Body of pancreas (tissue), 4 donors: ENCODE results near the gene PIBF1. TPM values are rescaled to one million over a fixed set of nuclear protein-coding genes. Genes with fewer than 3 reads are reported as not detected.

ENCODE experiments used
- ATAC-seq: fragments of 150-250 bp; one replicate; pipeline ENCODE4 v1.9.1; 2016
- DNase-seq, 4 donors: peaks; one replicate each; pipeline ENCODE4 v3.0.0-alpha.2; 2019
- H3K27ac ChIP-seq, 4 donors: fragments of 200-600 bp; sonication (generic); 1 replicate in 3 of 4; 2 replicates in 1 of 4; pipeline versions ENCODE4 v1.5.1 to v1.6.1; 2016 to 2019; ENCODE audit warnings: mild to moderate bottlenecking in 1 of 4, mixed read lengths in 1 of 4, moderate library complexity in 1 of 4
- H3K27me3 ChIP-seq, 2 donors: fragments of 200-600 bp; sonication (generic); one replicate each; pipeline ENCODE4 v1.6.0; 2016; ENCODE audit warnings: mild to moderate bottlenecking in 1 of 2
- H3K36me3 ChIP-seq, 2 donors: fragments of 200-600 bp; sonication (generic); replicated peaks in 1 of 2; 2 replicates each; pipeline ENCODE4 v1.5.1; 2016; ENCODE audit warnings: low read depth in 2 of 2; ENCODE audit not compliant: insufficient read depth in 1 of 2
- H3K4me1 ChIP-seq: fragments of 200-600 bp; sonication (generic); one replicate; pipeline ENCODE4 v1.6.0; 2016
- H3K4me3 ChIP-seq, 2 donors: fragments of 200-600 bp; sonication (generic); 1 replicate in 1 of 2; 2 replicates in 1 of 2; pipeline ENCODE4 v1.5.1; 2016 to 2019
- H3K9me3 ChIP-seq, 3 donors: fragments of 200-600 bp; sonication (generic); 1 replicate in 2 of 3; 2 replicates in 1 of 3; pipeline ENCODE4 v1.5.1; 2016
- CTCF ChIP-seq, 7 experiments: fragments of 450-650 bp in 4 of 7; fragments of 200-600 bp in 3 of 7; sonication (generic) in 3 of 7; IDR thresholded peaks; one replicate each; pipeline ENCODE4 v1.5.1; 2016 to 2019; ENCODE audit warnings: antibody characterized with exemption in 7 of 7
- POLR2A ChIP-seq, 3 donors: fragments of 450-650 bp; IDR thresholded peaks; one replicate each; pipeline ENCODE4 v1.6.1; 2016; ENCODE audit warnings: antibody characterized with exemption in 3 of 3, mild to moderate bottlenecking in 2 of 3
- WGBS, 2 donors: methylation state at CpG; one replicate each; pipeline ENCODE4 v1.1.5; 2017; 5-methylcytosine and 5-hydroxymethylcytosine counted together
- intact Hi-C: fragments of 100-400 bp; cut with DNase I; formaldehyde crosslinking; loops from one replicate; pipeline ENCODE4 v1.15.1; 2023
- total RNA-seq, 2 donors: library from RNA; depleted of rRNA; stranded (reverse); fragments of >200 nt; gene quantifications; one replicate each; pipeline ENCODE4 v1.1.0, GENCODE V29; 2016

PIBF1 gene
- total RNA-seq, 2 donors from 2014 or later: 7.6 to 25.9 TPM

GRCh38 chr13:72820156-72820897 lies 38.4 kb downstream of the PIBF1 start:
- intact Hi-C loops: no loop called here
- Histone ChIP-seq H3K36me3 (no peaks in the 10 kb centered on the region), H3K27ac (no peak overlapping the region), H3K9me3 (no peaks in the 10 kb centered on the region), H3K4me3 (no peak overlapping the region), H3K27me3 (no peaks in the 10 kb centered on the region), H3K4me1 (no peaks in the 10 kb centered on the region)
- ATAC-seq (no peak), DNase-seq (no peak)
- TF ChIP-seq CTCF (IDR thresholded peaks at IDR 0.05) (no peak), POLR2A (IDR thresholded peaks at IDR 0.05) (no peak)
- whole genome bisulfite sequencing, 2 donors: 87 to 91% methylated on average over 8 of the region's 8 CpGs

DNA sequence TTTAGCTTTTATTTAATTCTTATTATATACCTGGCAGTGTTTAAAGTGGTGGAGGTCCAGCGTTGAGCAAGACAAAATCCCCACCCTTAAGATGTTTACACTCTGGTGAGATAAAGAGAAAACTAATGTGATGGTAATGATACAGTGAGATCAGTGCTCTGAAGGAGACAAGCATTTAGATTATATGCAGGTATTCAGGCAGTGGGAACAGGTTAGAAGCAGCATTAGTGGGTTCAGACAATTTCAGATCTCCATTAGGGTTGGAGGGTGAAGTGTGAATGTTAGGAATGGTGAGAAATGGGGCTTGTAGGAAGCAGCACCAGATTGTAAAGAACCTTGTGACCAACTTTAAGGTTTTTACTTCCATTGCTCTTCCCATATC lies 39.0 kb downstream of the PIBF1 start:
- ATAC-seq (no peak), DNase-seq (no peak)
- TF ChIP-seq CTCF (IDR thresholded peaks at IDR 0.05): no peak
- TF ChIP-seq POLR2A (IDR thresholded peaks at IDR 0.05): no peak
- Histone ChIP-seq H3K27me3 (no peaks in the 10 kb centered on the region), H3K27ac (no peak overlapping the region), H3K9me3 (no peaks in the 10 kb centered on the region), H3K4me3 (no peak overlapping the region), H3K36me3 (no peaks in the 10 kb centered on the region), H3K4me1 (no peaks in the 10 kb centered on the region)
- 47 to 49% methylated on average over 1 of the region's 1 CpG for WGBS, 2 donors
- intact Hi-C loops: no loop called here

- 86 to 95% methylated on average over 2 of the region's 2 CpGs for WGBS, 2 donors
- no peak for TF ChIP-seq CTCF (IDR thresholded peaks at IDR 0.05)
- no peak for TF ChIP-seq POLR2A (IDR thresholded peaks at IDR 0.05)
- DNase-seq: no peak
- Histone ChIP-seq H3K9me3 (no peaks in the 10 kb centered on the region), H3K36me3 (no peaks in the 10 kb centered on the region), H3K27me3 (no peaks in the 10 kb centered on the region), H3K27ac (no peak overlapping the region), H3K4me3 (no peak overlapping the region), H3K4me1 (no peaks in the 10 kb centered on the region)
- intact Hi-C loops: no loop called here
- no peak for ATAC-seq
Observed at GRCh38 chr13:72823081-72823480, 41.1 kb downstream of the PIBF1 start.

GRCh38 chr13:72823724-72824123 lies 41.8 kb downstream of the PIBF1 start:
- TF ChIP-seq POLR2A (IDR thresholded peaks at IDR 0.05) (no peak), CTCF (IDR thresholded peaks at IDR 0.05) (no peak)
- no peak overlapping the region for H3K4me3 ChIP-seq
- H3K36me3 ChIP-seq: no peaks in the 10 kb centered on the region
- DNase-seq (no peak), ATAC-seq (no peak)
- no peaks in the 10 kb centered on the region for H3K4me1 ChIP-seq
- no peaks in the 10 kb centered on the region for H3K9me3 ChIP-seq
- 87 to 92% methylated on average over 3 of the region's 3 CpGs for WGBS, 2 donors
- no peak overlapping the region for H3K27ac ChIP-seq
- no peaks in the 10 kb centered on the region for H3K27me3 ChIP-seq
- intact Hi-C loops: no loop called here

- WGBS, 2 donors: 93 to 97% methylated on average over 3 of the region's 3 CpGs
- Histone ChIP-seq H3K4me3 (no peak overlapping the region), H3K4me1 (no peaks in the 10 kb centered on the region), H3K27me3 (no peaks in the 10 kb centered on the region), H3K27ac (no peak overlapping the region), H3K9me3 (no peaks in the 10 kb centered on the region), H3K36me3 (no peaks in the 10 kb centered on the region)
- ATAC-seq (no peak), DNase-seq (no peak)
- intact Hi-C loops: loop anchor here (10.0 kb wide), 1 partner anchor 870 kb away; no protein-coding TSS in a partner anchor
- TF ChIP-seq CTCF (IDR thresholded peaks at IDR 0.05) (no peak), POLR2A (IDR thresholded peaks at IDR 0.05) (no peak)
Observed at GRCh38 chr13:72834601-72835000, 52.7 kb downstream of the PIBF1 start.
